Measurements from ENCODE around the gene BIRC5. TPM values are rescaled to one million over a fixed set of nuclear protein-coding genes. Genes with fewer than 3 reads are reported as not detected.

BIRC5 gene
- total and polyA plus RNA-seq, 9 donors, result 0.11 to 1.4 (median 0.73) TPM; not detected in 2

- Histone ChIP-seq H3K27me3 (no peaks in the 10 kb centered on the region), H3K36me3 (no peaks in the 10 kb centered on the region), H3K4me3 (no peak overlapping the region), H3K27ac (no peak overlapping the region), H3K9me3 (no peaks in the 10 kb centered on the region), H3K4me1 (ENCODE audit: insufficient read depth) (peaks cover 7% of the 10 kb centered on the region)
- DNase-seq, result peak; percentile 67 to 92 (median 84)
- WGBS, 3 donors, result 16 to 25% (median 24%) methylated on average over 11 of the region's 11 CpGs
- intact Hi-C loops (cut with DNase I), result no loop called here
- no peak for TF ChIP-seq CTCF (IDR thresholded peaks at IDR 0.05)
- TF ChIP-seq POLR2A (IDR thresholded peaks at IDR 0.05), result no peak
- no peak for TF ChIP-seq EP300 (IDR thresholded peaks at IDR 0.05)
Observed at GRCh38 chr17:78237401-78238012, 23.5 kb downstream of the BIRC5 start.

GRCh38 chr17:78238823-78239488 lies 24.9 kb downstream of the BIRC5 start:
- WGBS, 3 donors, result 89 to 91% (median 89%) methylated on average over 19 to 20 of the region's 20 CpGs
- Histone ChIP-seq H3K36me3 (no peaks in the 10 kb centered on the region), H3K9me3 (no peaks in the 10 kb centered on the region), H3K4me1 (ENCODE audit: insufficient read depth) (peaks cover 7% of the 10 kb centered on the region), H3K27ac (no peak overlapping the region), H3K27me3 (no peaks in the 10 kb centered on the region), H3K4me3 (no peak overlapping the region)
- intact Hi-C loops (cut with DNase I), result no loop called here
- DNase-seq, result no peak
- TF ChIP-seq EP300 (IDR thresholded peaks at IDR 0.05), result no peak
- TF ChIP-seq CTCF (IDR thresholded peaks at IDR 0.05), result no peak

GRCh38 chr17:78239489-78239931 lies 25.5 kb downstream of the BIRC5 start:
- Histone ChIP-seq H3K27ac (no peak overlapping the region), H3K4me1 (ENCODE audit: insufficient read depth) (peaks cover 7% of the 10 kb centered on the region), H3K27me3 (no peaks in the 10 kb centered on the region), H3K36me3 (no peaks in the 10 kb centered on the region), H3K4me3 (no peak overlapping the region), H3K9me3 (no peaks in the 10 kb centered on the region)
- 89 to 92% (median 90%) methylated on average over 9 of the region's 9 CpGs for WGBS, 3 donors
- TF ChIP-seq EP300 (IDR thresholded peaks at IDR 0.05), result no peak
- no peak for TF ChIP-seq CTCF (IDR thresholded peaks at IDR 0.05)
- TF ChIP-seq POLR2A (IDR thresholded peaks at IDR 0.05), result no peak
- DNase-seq, result no peak
- intact Hi-C loops (cut with DNase I), result no loop called here

GRCh38 chr17:78240012-78240655 lies 26.1 kb downstream of the BIRC5 start:
- H3K9me3 ChIP-seq, result no peaks in the 10 kb centered on the region
- H3K4me3 ChIP-seq, result no peak overlapping the region
- no peak overlapping the region for H3K27ac ChIP-seq
- intact Hi-C loops (cut with DNase I), result no loop called here
- TF ChIP-seq POLR2A (IDR thresholded peaks at IDR 0.05), result no peak
- TF ChIP-seq CTCF (IDR thresholded peaks at IDR 0.05), result no peak
- TF ChIP-seq EP300 (IDR thresholded peaks at IDR 0.05), result no peak
- H3K36me3 ChIP-seq, result no peaks in the 10 kb centered on the region
- H3K4me1 ChIP-seq (ENCODE audit: insufficient read depth), result peaks cover 7% of the 10 kb centered on the region
- no peaks in the 10 kb centered on the region for H3K27me3 ChIP-seq
- no peak for DNase-seq
- WGBS, 3 donors, result 75 to 80% (median 79%) methylated on average over 12 of the region's 12 CpGs

Measured in ovary (tissue), 9 donors.